H1 (cell line): ENCODE measurements around the gene OR2B2. TPM values are rescaled to one million over a fixed set of nuclear protein-coding genes. Genes with fewer than 3 reads are reported as not detected.
A peak's percentile ranks its signal among the peaks of the same experiment; 100 is the strongest.

Source experiments
- CTCF ChIA-PET: fragments of 300-600 bp; sonication (Branson Sonifier 250); formaldehyde crosslinking; loops from one replicate; lab custom pipeline; 2021; ENCODE audit not compliant: partially characterized antibody; lab: Charles Lee
- POLR2A ChIA-PET: fragments of 300-600 bp; sonication (Branson Sonifier 250); formaldehyde crosslinking; loops from one replicate; lab custom pipeline; 2021; ENCODE audit warnings: inconsistent platforms; ENCODE audit not compliant: partially characterized antibody; lab: Charles Lee
- DNase-seq, 2 experiments: peaks; one replicate each; pipeline versions ENCODE4 v3.0.0 to v3.0.0-alpha.2; 2010 to 2022; ENCODE audit warnings: low spot score in 2 of 2, low read depth in 1 of 2, mixed read lengths in 1 of 2
- FAIRE-seq: peaks from 2 replicates; lab custom pipeline; 2011; peaks lifted over from hg19 to GRCh38; lab: Jason Lieb, UNC
- H2AFZ ChIP-seq: 2 replicates; pipeline ENCODE4 v1.8.1; 2012; ENCODE audit warnings: low read length, inconsistent platforms
- H2AK5ac ChIP-seq: 2 replicates; pipeline ENCODE4 v1.6.1; 2013; ENCODE audit warnings: low read depth, low read length
- H2BK120ac ChIP-seq: replicated peaks from 2 replicates; pipeline ENCODE3; 2013; ENCODE audit warnings: low read depth, low read length, inconsistent platforms
- H2BK12ac ChIP-seq: 2 replicates; pipeline ENCODE4 v1.6.1; 2013; ENCODE audit warnings: low read depth, low read length
- H2BK15ac ChIP-seq: 2 replicates; pipeline ENCODE4 v1.6.1; 2013; ENCODE audit warnings: low read length
- H2BK20ac ChIP-seq: 2 replicates; pipeline ENCODE4 v1.6.1; 2013; ENCODE audit warnings: low read length
- H2BK5ac ChIP-seq: 2 replicates; pipeline ENCODE4 v1.6.1; 2013; ENCODE audit warnings: low read depth, low read length
- H3K14ac ChIP-seq: 2 replicates; pipeline ENCODE4 v1.6.1; 2013; ENCODE audit warnings: inconsistent platforms; ENCODE audit not compliant: insufficient read length
- H3K18ac ChIP-seq: 2 replicates; pipeline ENCODE4 v1.6.1; 2013; ENCODE audit warnings: low read length; ENCODE audit errors: extremely low read depth
- H3K23ac ChIP-seq: 2 replicates; pipeline ENCODE4 v1.6.1; 2013; ENCODE audit warnings: inconsistent platforms; ENCODE audit not compliant: insufficient read length
- H3K23me2 ChIP-seq: 2 replicates; pipeline ENCODE4 v1.6.1; 2013; ENCODE audit warnings: low read depth, low read length
- H3K27ac ChIP-seq: 2 replicates; pipeline ENCODE4 v1.6.1; 2011; ENCODE audit warnings: low read depth, low read length, inconsistent platforms
- H3K27me3 ChIP-seq, 4 experiments: replicated peaks in 1 of 4; 1 replicate in 1 of 4; 2 replicates in 3 of 4; pipeline versions ENCODE4 v1.6.1 to v1.8.1; 2011 to 2013; ENCODE audit warnings: low read length in 3 of 4, mild to moderate bottlenecking in 3 of 4, inconsistent platforms in 2 of 4, mixed read lengths in 2 of 4, moderate library complexity in 1 of 4; ENCODE audit not compliant: control insufficient read depth in 3 of 4, insufficient read depth in 3 of 4; ENCODE audit errors: extremely low read depth in 1 of 4
- H3K36me3 ChIP-seq, 4 experiments: 2 replicates each; pipeline versions ENCODE4 v1.6.1 to v1.8.1; 2011 to 2013; ENCODE audit warnings: mild to moderate bottlenecking in 4 of 4, low read length in 3 of 4, moderate library complexity in 2 of 4, control low read depth in 1 of 4, inconsistent platforms in 1 of 4; ENCODE audit not compliant: insufficient read depth in 4 of 4, control insufficient read depth in 2 of 4
- H3K4ac ChIP-seq: replicated peaks from 2 replicates; pipeline ENCODE3; 2013; ENCODE audit warnings: low read length, low read depth, mixed read lengths, inconsistent platforms; ENCODE audit not compliant: insufficient read length
- H3K4me1 ChIP-seq, 4 experiments: replicated peaks in 1 of 4; 1 replicate in 1 of 4; 2 replicates in 3 of 4; pipeline versions ENCODE4 v1.6.1 to v1.8.1; 2011 to 2013; ENCODE audit warnings: low read length in 3 of 4, inconsistent platforms in 2 of 4, mixed read lengths in 1 of 4; ENCODE audit not compliant: insufficient read depth in 4 of 4, control insufficient read depth in 3 of 4
- H3K4me2 ChIP-seq, 2 experiments: 2 replicates each; pipeline versions ENCODE4 v1.6.1 to v1.8.1; 2011 to 2013; ENCODE audit warnings: low read depth in 2 of 2, low read length in 2 of 2, control low read depth in 1 of 2, inconsistent platforms in 1 of 2, mild to moderate bottlenecking in 1 of 2; ENCODE audit not compliant: insufficient read depth in 1 of 2
- H3K4me3 ChIP-seq, 4 experiments: fragments of 200-600, 300-600 bp in 1 of 4; sonication (generic), shearing (Covaris generic), sonication (Bioruptor Twin) in 1 of 4; 2 replicates each; pipeline versions ENCODE4 v1.5.1 to v1.8.1; 2011 to 2016; ENCODE audit warnings: low read length in 4 of 4, low read depth in 3 of 4, control low read depth in 2 of 4, inconsistent platforms in 2 of 4, mild to moderate bottlenecking in 2 of 4, mixed read lengths in 1 of 4, moderate library complexity in 1 of 4; ENCODE audit not compliant: insufficient read depth in 2 of 4; ENCODE audit errors: extremely low read depth in 1 of 4
- H3K56ac ChIP-seq: replicated peaks from 2 replicates; pipeline ENCODE3; 2013; ENCODE audit warnings: low read depth, mild to moderate bottlenecking, mixed read lengths, low read length, inconsistent platforms; ENCODE audit not compliant: insufficient read length
- H3K79me1 ChIP-seq: 2 replicates; pipeline ENCODE4 v1.6.1; 2013; ENCODE audit warnings: low read depth, low read length, control low read depth
- H3K79me2 ChIP-seq, 2 experiments: 2 replicates each; pipeline versions ENCODE4 v1.6.1 to v1.8.1; 2012 to 2013; ENCODE audit warnings: low read length in 2 of 2, mild to moderate bottlenecking in 2 of 2, inconsistent platforms in 1 of 2; ENCODE audit not compliant: insufficient read depth in 2 of 2, control insufficient read depth in 1 of 2
- H3K9ac ChIP-seq, 4 experiments: replicated peaks in 1 of 4; 1 replicate in 1 of 4; 2 replicates in 3 of 4; pipeline versions ENCODE4 v1.6.1 to v1.8.1; 2011 to 2013; ENCODE audit warnings: low read depth in 3 of 4, low read length in 3 of 4, control low read depth in 2 of 4, mild to moderate bottlenecking in 2 of 4, moderate library complexity in 2 of 4, inconsistent platforms in 1 of 4; ENCODE audit errors: extremely low read depth in 1 of 4
- H3K9me3 ChIP-seq, 2 experiments: 2 replicates each; pipeline versions ENCODE4 v1.6.1 to v1.8.1; 2012 to 2013; ENCODE audit warnings: mild to moderate bottlenecking in 2 of 2, moderate library complexity in 2 of 2, control low read depth in 1 of 2, inconsistent platforms in 1 of 2, low read depth in 1 of 2, low read length in 1 of 2, mixed read lengths in 1 of 2; ENCODE audit not compliant: insufficient read depth in 2 of 2
- H4K20me1 ChIP-seq, 2 experiments: replicated peaks in 1 of 2; 2 replicates each; pipeline versions ENCODE3 to v1.8.1; 2011 to 2013; ENCODE audit warnings: inconsistent platforms in 2 of 2, low read length in 2 of 2, mild to moderate bottlenecking in 1 of 2; ENCODE audit not compliant: insufficient read depth in 2 of 2, control insufficient read depth in 1 of 2
- H4K5ac ChIP-seq: 2 replicates; pipeline ENCODE4 v1.6.1; 2013; ENCODE audit warnings: low read length, low read depth, mixed read lengths, inconsistent platforms; ENCODE audit not compliant: insufficient read length
- H4K8ac ChIP-seq: 2 replicates; pipeline ENCODE4 v1.8.0; 2013; ENCODE audit warnings: mild to moderate bottlenecking, moderate library complexity, low read length, inconsistent platforms; ENCODE audit not compliant: insufficient read depth; ENCODE audit errors: extremely low read depth
- H4K91ac ChIP-seq: replicated peaks from 2 replicates; pipeline ENCODE3; 2013; ENCODE audit warnings: low read length, mixed read lengths, inconsistent platforms; ENCODE audit not compliant: insufficient read length
- CEBPB ChIP-seq: IDR thresholded peaks from 2 replicates; pipeline ENCODE4 v1.6.1; 2012; ENCODE audit warnings: low read depth, low read length
- CHD2 ChIP-seq: IDR thresholded peaks from 2 replicates; pipeline ENCODE4 v1.6.1; 2012; ENCODE audit warnings: low read length, improper control_type of control experiment
- CREB1 ChIP-seq: IDR thresholded peaks from 2 replicates; pipeline ENCODE4 v1.6.1; 2012; ENCODE audit warnings: inconsistent platforms
- CTBP2 ChIP-seq: IDR thresholded peaks from 2 replicates; pipeline ENCODE4 v1.7.0; 2011; ENCODE audit warnings: borderline replicate concordance, mild to moderate bottlenecking, moderate library complexity, mixed read lengths, low read length; ENCODE audit not compliant: insufficient read depth, insufficient read length
- E2F6 ChIP-seq: IDR thresholded peaks from 2 replicates; pipeline ENCODE4 v1.6.1; 2012; ENCODE audit warnings: inconsistent platforms
- GTF2F1 ChIP-seq: IDR thresholded peaks from 2 replicates; pipeline ENCODE4 v1.6.1; 2012; ENCODE audit warnings: low read depth, low read length, improper control_type of control experiment, borderline replicate concordance
- HDAC6 ChIP-seq: IDR thresholded peaks from one replicate; pipeline ENCODE4 v1.7.1; 2012; ENCODE audit warnings: low read depth, mild to moderate bottlenecking, inconsistent platforms, low read length, moderate library complexity
- KDM5A ChIP-seq: fragments of 200-600 bp; IDR thresholded peaks from 2 replicates; pipeline ENCODE4 v1.7.1; 2012; ENCODE audit warnings: mild to moderate bottlenecking, low read length, inconsistent platforms, mixed read lengths
- RBBP5 ChIP-seq: IDR thresholded peaks from 2 replicates; pipeline ENCODE4 v1.7.1; 2012; ENCODE audit warnings: low read depth, mild to moderate bottlenecking, inconsistent platforms, low read length, moderate library complexity, borderline replicate concordance
- RFX5 ChIP-seq: IDR thresholded peaks from 2 replicates; pipeline ENCODE4 v1.6.1; 2011; ENCODE audit warnings: low read depth, low read length, improper control_type of control experiment, borderline replicate concordance
- TCF12 ChIP-seq: IDR thresholded peaks from 2 replicates; pipeline ENCODE4 v1.6.1; 2011; ENCODE audit warnings: low read depth, mild to moderate bottlenecking, low read length
- WGBS, 2 experiments: shearing (Covaris generic) in 1 of 2; methylation state at CpG; one replicate each; pipeline versions ENCODE4 v1.1.6 to v1.1.7; 2013 to 2015; ENCODE audit warnings: low lambda C conversion rate in 2 of 2, mixed read lengths in 2 of 2, inconsistent platforms in 1 of 2, low coverage in 1 of 2, missing lambda C conversion rate in 1 of 2; ENCODE audit not compliant: insufficient replicate concordance in 2 of 2, insufficient coverage in 1 of 2, insufficient read length in 1 of 2; ENCODE audit errors: extremely low coverage in 1 of 2, missing lambda C conversion rate in 1 of 2; 5-methylcytosine and 5-hydroxymethylcytosine counted together
- polyA plus RNA-seq, 7 experiments: library from polyadenylated mRNA; depleted of rRNA in 3 of 7; stranded (reverse) in 5 of 7; unstranded in 2 of 7; fragments of >200 nt in 5 of 7; fragments of 200-250 nt in 2 of 7; gene quantifications; 1 replicate in 5 of 7; 2 replicates in 1 of 7; 4 replicates in 1 of 7; pipeline versions ENCODE4 v1.2.1 to v1.2.3, GENCODE V29; 2011 to 2013; ENCODE audit warnings: missing spikeins in 2 of 7, mixed read lengths in 2 of 7
- total RNA-seq: library from RNA; stranded (reverse); fragmentation: NEBNext Ultra II Directional; extraction: Animal tissue kit (Norgen Biotek cat#: 25700); gene quantifications from 2 replicates; pipeline ENCODE4 v1.2.1, GENCODE V29; 2021

OR2B2 gene
- total and polyA plus RNA-seq, 2 of the 8 experiments (the other 6 are each of a cell fraction or from before 2014, with no cell fraction given) = not detected

GRCh38 chr6:27902335-27903314 is 9.6 kb downstream of the OR2B2 start:
- Histone ChIP-seq H3K27ac (peak overlapping the region; percentile 57; the same call in 1 of the 2 replicates), H4K8ac (no peak overlapping the region), H2BK12ac (no peak overlapping the region), H3K79me1 (no peaks in the 10 kb centered on the region), H3K14ac (no peak overlapping the region), H2BK20ac (no peak overlapping the region), H4K91ac (no peak overlapping the region), H3K18ac (no peak overlapping the region), H4K20me1 (no peaks in the 10 kb centered on the region), H2BK120ac (no peak overlapping the region), H3K36me3 (no peaks in the 10 kb centered on the region), H3K23ac (no peak overlapping the region), H3K79me2 (no peaks in the 10 kb centered on the region), H2AK5ac (no peak overlapping the region), H2BK5ac (no peak overlapping the region; the same call in 1 of the 2 replicates), H2AFZ (no peak overlapping the region), H3K27me3 (no peaks in the 10 kb centered on the region), H3K23me2 (peaks cover 3% of the 10 kb centered on the region), H2BK15ac (no peak overlapping the region), H3K4ac (no peak overlapping the region), H3K4me3 (peak overlapping the region; percentile 79 to 98 (median 82)), H3K9me3 (no peaks in the 10 kb centered on the region), H3K4me1 (no peaks in the 10 kb centered on the region), H3K4me2 (peak overlapping the region; percentile 59 to 86), H3K56ac (peak overlapping the region; percentile 42), H3K9ac (peak overlapping the region in 3 of 4 experiments; percentile 36 to 86 (median 37); a peak in 6 of 7 replicates), H4K5ac (peak overlapping the region; percentile 45)
- POLR2A ChIA-PET = interaction anchor here (0.9 to 40.3 kb wide), 10 partner anchors 9 to 94 kb away, joined by 3 to 3039 read pairs (median 6); a partner anchor contains a TSS
- CTCF ChIA-PET = interaction anchor here (1.1 to 1.4 kb wide), 3 partner anchors 82 to 208 kb away, joined by 3 read pairs; a partner anchor contains a TSS
- peak; percentile 69 for FAIRE-seq
- 2% methylated on average over 36 of the region's 38 CpGs; no CpG with 5 or more reads in 1 of the 2 experiments for WGBS, 2 experiments
- DNase-seq = peak in 1 of 2 experiments; percentile 94
- TF ChIP-seq CHD2 (no peak), RFX5 (no peak), RBBP5 (peak; percentile 98), CREB1 (peak; percentile 79), TCF12 (no peak), KDM5A (no peak), CEBPB (peak; percentile 59; the same call in 1 of the 2 replicates), E2F6 (no peak), GTF2F1 (no peak), HDAC6 (no peak), CTBP2 (no peak)
